Left lung (tissue), 10 donors: ENCODE data around the gene BCL11A. TPM values are rescaled to one million over a fixed set of nuclear protein-coding genes. Genes with fewer than 3 reads are reported as not detected.

Source experiments
- ATAC-seq: fragments of 200-7000 bp; cut with Tn5 transposase; one replicate; pipeline ENCODE4 v1.9.1; 2020; ENCODE audit warnings: moderate library complexity
- DNase-seq, 4 donors: peaks; one replicate each; pipeline ENCODE4 v3.0.0-alpha.2; 2013 to 2020
- H3K27ac ChIP-seq, 2 donors: fragments of 200-600 bp; sonication (generic) in 1 of 2; one replicate each; pipeline versions ENCODE4 v1.5.0 to v1.8.0; 2020 to 2021
- H3K27me3 ChIP-seq, 2 donors: fragments of 200-600 bp; sonication (generic) in 1 of 2; one replicate each; pipeline versions ENCODE4 v1.5.0 to v1.8.0; 2020 to 2021
- H3K36me3 ChIP-seq, 2 donors: fragments of 200-600 bp; sonication (generic) in 1 of 2; one replicate each; pipeline versions ENCODE4 v1.5.0 to v1.8.0; 2020 to 2021
- H3K4me1 ChIP-seq, 2 donors: fragments of 200-600 bp; one replicate each; pipeline ENCODE4 v1.8.0; 2021
- H3K4me3 ChIP-seq, 2 donors: fragments of 200-600 bp; sonication (generic) in 1 of 2; one replicate each; pipeline versions ENCODE4 v1.5.0 to v1.8.0; 2020 to 2021; ENCODE audit warnings: mild to moderate bottlenecking in 1 of 2
- H3K9me3 ChIP-seq, 2 donors: fragments of 200-600 bp; sonication (generic) in 1 of 2; one replicate each; pipeline versions ENCODE4 v1.5.0 to v1.8.0; 2020 to 2021
- CTCF ChIP-seq, 2 donors: fragments of 200-600 bp; sonication (generic) in 1 of 2; IDR thresholded peaks; one replicate each; pipeline versions ENCODE4 v1.5.0 to v1.8.0; 2021; ENCODE audit warnings: antibody characterized with exemption in 2 of 2
- intact Hi-C, 2 donors: fragments of 100-400 bp; cut with DNase I; formaldehyde crosslinking; loops; one replicate each; pipeline versions ENCODE4 v1.11.2 to v1.14.2; 2022
- polyA plus RNA-seq, 6 donors: library from polyadenylated mRNA; unstranded; fragments of 120-200 nt; gene quantifications; one replicate each; pipeline ENCODE4 v1.2.1, GENCODE V29; 2013; ENCODE audit not compliant: insufficient read length in 6 of 6
- total RNA-seq, 2 donors: library from RNA; stranded (reverse); fragmentation: NEBNext Ultra II Directional; extraction: Animal tissue kit (Norgen Biotek cat#: 25700); gene quantifications; one replicate each; pipeline ENCODE4 v1.2.1, GENCODE V29; 2021
- donor health status: DM: no; HTN: yes; CAD: no.
- donor health status: DM: no; HTN: no; CAD: no.

BCL11A gene
- total and polyA plus RNA-seq, 8 donors = 4.0 to 33.5 (median 24.9) TPM

- intact Hi-C loops = no loop called here
Observed at GRCh38 chr2:60541056-60541651, 12.3 kb downstream of the BCL11A start.

GRCh38 chr2:60540074-60540473 is 13.4 kb downstream of the BCL11A start:
- Histone ChIP-seq H3K4me1 (no peaks in the 10 kb centered on the region), H3K27me3 (peaks cover 0 to 20% of the 10 kb centered on the region in 2 donors), H3K27ac (no peak overlapping the region), H3K4me3 (no peak overlapping the region), H3K36me3 (no peaks in the 10 kb centered on the region), H3K9me3 (no peaks in the 10 kb centered on the region)
- intact Hi-C loops = no loop called here
- ATAC-seq = no peak
- TF ChIP-seq CTCF (IDR thresholded peaks at IDR 0.05) = no peak
- DNase-seq = no peak

More at GRCh38 chr2:60541056-60541651, 12.3 kb downstream of the BCL11A start:
- Histone ChIP-seq H3K36me3 (no peaks in the 10 kb centered on the region), H3K27ac (no peak overlapping the region), H3K9me3 (no peaks in the 10 kb centered on the region), H3K27me3 (peaks cover 0 to 30% of the 10 kb centered on the region in 2 donors), H3K4me1 (no peaks in the 10 kb centered on the region), H3K4me3 (no peak overlapping the region)
- DNase-seq (no peak), ATAC-seq (no peak)
- TF ChIP-seq CTCF (IDR thresholded peaks at IDR 0.05) = no peak

GRCh38 chr2:60539140-60539539 is 14.3 kb downstream of the BCL11A start:
- DNase-seq = no peak
- no peak for TF ChIP-seq CTCF (IDR thresholded peaks at IDR 0.05)

GRCh38 chr2:60538101-60538500 is 15.4 kb downstream of the BCL11A start:
- no peak for TF ChIP-seq CTCF (IDR thresholded peaks at IDR 0.05)
- no peak overlapping the region for H3K4me3 ChIP-seq
- intact Hi-C loops = no loop called here
- peaks cover 0 to 23% of the 10 kb centered on the region in 2 donors for H3K27me3 ChIP-seq
- H3K9me3 ChIP-seq = no peaks in the 10 kb centered on the region
- DNase-seq = peak in 1 of 4 donors; percentile 59
- peaks cover 0 to 7% of the 10 kb centered on the region in 2 donors for H3K4me1 ChIP-seq
- H3K36me3 ChIP-seq = no peaks in the 10 kb centered on the region
- H3K27ac ChIP-seq = no peak overlapping the region
- peak; percentile 82 for ATAC-seq

More at GRCh38 chr2:60539140-60539539, 14.3 kb downstream of the BCL11A start:
- H3K4me3 ChIP-seq = no peak overlapping the region
- H3K9me3 ChIP-seq = no peaks in the 10 kb centered on the region
- H3K27me3 ChIP-seq = peaks cover 0 to 13% of the 10 kb centered on the region in 2 donors
- intact Hi-C loops = no loop called here
- H3K36me3 ChIP-seq = no peaks in the 10 kb centered on the region
- H3K4me1 ChIP-seq = no peaks in the 10 kb centered on the region
- no peak overlapping the region for H3K27ac ChIP-seq
- ATAC-seq = no peak

- ATAC-seq = no peak
Observed at GRCh38 chr2:60536746-60537145, 16.7 kb downstream of the BCL11A start.

More at GRCh38 chr2:60536746-60537145, 16.7 kb downstream of the BCL11A start:
- Histone ChIP-seq H3K9me3 (no peaks in the 10 kb centered on the region), H3K27me3 (peaks cover 0 to 25% of the 10 kb centered on the region in 2 donors), H3K36me3 (no peaks in the 10 kb centered on the region), H3K27ac (no peak overlapping the region), H3K4me3 (no peak overlapping the region), H3K4me1 (peaks cover 0 to 11% of the 10 kb centered on the region in 2 donors)
- intact Hi-C loops = no loop called here
- no peak for TF ChIP-seq CTCF (IDR thresholded peaks at IDR 0.05)
- no peak for DNase-seq
